ENCODE measurements around the gene GYPC.

GRCh38 chr2:126678269-126679065 is 22.5 kb downstream of the GYPC start:
- TF ChIP-seq CTCF (IDR thresholded peaks at IDR 0.05; ENCODE audit: low read depth, low read length) (no peak), EZH2phosphoT487 (IDR thresholded peaks at IDR 0.05; ENCODE audit: low read depth) (no peak)
